Uterus (tissue), 4 donors: ENCODE data around the gene GLIS1. TPM values are rescaled to one million over a fixed set of nuclear protein-coding genes. Genes with fewer than 3 reads are reported as not detected.

Source experiments
- DNase-seq, 2 donors: peaks; one replicate each; pipeline ENCODE4 v3.0.0-alpha.2; 2019 to 2020
- H3K27ac ChIP-seq, 2 donors: fragments of 200-600 bp; sonication (generic); 1 replicate in 1 of 2; 2 replicates in 1 of 2; pipeline ENCODE4 v1.5.1; 2016 to 2018
- H3K27me3 ChIP-seq, 2 donors: fragments of 200-600 bp; sonication (generic); one replicate each; pipeline ENCODE4 v1.5.1; 2018 to 2019; ENCODE audit warnings: control low read depth in 1 of 2
- H3K36me3 ChIP-seq, 2 donors: fragments of 200-600 bp; sonication (generic); one replicate each; pipeline ENCODE4 v1.5.1; 2019; ENCODE audit warnings: control low read depth in 1 of 2
- H3K4me1 ChIP-seq, 2 donors: fragments of 200-600 bp; sonication (generic); one replicate each; pipeline ENCODE4 v1.5.1; 2018 to 2019; ENCODE audit warnings: control low read depth in 1 of 2
- H3K4me3 ChIP-seq, 2 donors: fragments of 200-600 bp; sonication (generic); 1 replicate in 1 of 2; 2 replicates in 1 of 2; pipeline ENCODE4 v1.5.1; 2018 to 2019; ENCODE audit warnings: mild to moderate bottlenecking in 1 of 2
- H3K9me3 ChIP-seq, 2 donors: fragments of 200-600 bp; sonication (generic); one replicate each; pipeline ENCODE4 v1.5.1; 2019; ENCODE audit warnings: control low read depth in 1 of 2
- CTCF ChIP-seq, 4 experiments: fragments of 200-600 bp in 2 of 4; fragments of 450-650 bp in 2 of 4; sonication (generic) in 2 of 4; IDR thresholded peaks; one replicate each; pipeline ENCODE4 v1.5.1; 2016 to 2019; ENCODE audit warnings: antibody characterized with exemption in 4 of 4, mild to moderate bottlenecking in 2 of 4, moderate library complexity in 1 of 4
- POLR2A ChIP-seq, 2 donors: fragments of 450-650 bp; IDR thresholded peaks; one replicate each; pipeline ENCODE4 v1.6.1; 2016; ENCODE audit warnings: antibody characterized with exemption in 2 of 2, mild to moderate bottlenecking in 1 of 2, moderate library complexity in 1 of 2
- intact Hi-C: fragments of 100-400 bp; cut with DNase I; formaldehyde crosslinking; loops from one replicate; pipeline ENCODE4 v1.15.1; 2023; ENCODE audit warnings: low total_unique reads
- total RNA-seq, 4 donors: library from RNA; depleted of rRNA in 3 of 4; stranded (reverse); fragments of >200 nt in 3 of 4; gene quantifications; one replicate each; pipeline versions ENCODE4 v1.1.0 to v1.2.4, GENCODE V29; 2014 to 2023
- donor health status: DM: yes; HTN: yes; CAD: no.

GLIS1 gene
- total RNA-seq, 4 donors from 2014 or later, result 0.21 to 1.0 TPM; not detected in 2

GRCh38 chr1:53618500-53619366 is 120.2 kb downstream of the GLIS1 start:
- Histone ChIP-seq H3K4me3 (no peak overlapping the region), H3K9me3 (no peaks in the 10 kb centered on the region), H3K4me1 (no peaks in the 10 kb centered on the region), H3K36me3 (no peaks in the 10 kb centered on the region), H3K27me3 (no peaks in the 10 kb centered on the region), H3K27ac (no peak overlapping the region)
- intact Hi-C loops, result no loop called here
- peak in 1 of 2 donors; percentile 2 for DNase-seq
- TF ChIP-seq CTCF (IDR thresholded peaks at IDR 0.05) (no peak), POLR2A (IDR thresholded peaks at IDR 0.05) (no peak)

GRCh38 chr1:53617851-53618499 is 121.0 kb downstream of the GLIS1 start:
- TF ChIP-seq CTCF (IDR thresholded peaks at IDR 0.05) (no peak), POLR2A (IDR thresholded peaks at IDR 0.05) (no peak)
- Histone ChIP-seq H3K9me3 (no peaks in the 10 kb centered on the region), H3K27me3 (no peaks in the 10 kb centered on the region), H3K27ac (no peak overlapping the region), H3K4me1 (no peaks in the 10 kb centered on the region), H3K4me3 (no peak overlapping the region), H3K36me3 (no peaks in the 10 kb centered on the region)
- peak in 1 of 2 donors; percentile 1 for DNase-seq
- intact Hi-C loops, result no loop called here

- intact Hi-C loops, result no loop called here
- Histone ChIP-seq H3K4me3 (no peak overlapping the region), H3K4me1 (no peaks in the 10 kb centered on the region), H3K27me3 (no peaks in the 10 kb centered on the region), H3K36me3 (no peaks in the 10 kb centered on the region), H3K9me3 (no peaks in the 10 kb centered on the region), H3K27ac (no peak overlapping the region)
- no peak for TF ChIP-seq CTCF (IDR thresholded peaks at IDR 0.05)
- TF ChIP-seq POLR2A (IDR thresholded peaks at IDR 0.05), result no peak
- DNase-seq, result peak in 1 of 2 donors; percentile 2
Observed at GRCh38 chr1:53617382-53617781, 121.6 kb downstream of the GLIS1 start.

GRCh38 chr1:53616927-53617326 is 122.0 kb downstream of the GLIS1 start:
- intact Hi-C loops, result no loop called here
- Histone ChIP-seq H3K36me3 (no peaks in the 10 kb centered on the region), H3K4me1 (no peaks in the 10 kb centered on the region), H3K4me3 (no peak overlapping the region), H3K27ac (no peak overlapping the region), H3K27me3 (no peaks in the 10 kb centered on the region), H3K9me3 (no peaks in the 10 kb centered on the region)
- DNase-seq, result peak in 1 of 2 donors; percentile 3
- no peak for TF ChIP-seq POLR2A (IDR thresholded peaks at IDR 0.05)

GRCh38 chr1:53616511-53616910 is 122.5 kb downstream of the GLIS1 start:
- no peak overlapping the region for H3K4me3 ChIP-seq
- intact Hi-C loops, result no loop called here
- TF ChIP-seq CTCF (IDR thresholded peaks at IDR 0.05) (no peak), POLR2A (IDR thresholded peaks at IDR 0.05) (no peak)
- no peak overlapping the region for H3K27ac ChIP-seq
- no peaks in the 10 kb centered on the region for H3K27me3 ChIP-seq
- H3K4me1 ChIP-seq, result no peaks in the 10 kb centered on the region
- no peaks in the 10 kb centered on the region for H3K36me3 ChIP-seq
- H3K9me3 ChIP-seq, result no peaks in the 10 kb centered on the region
- DNase-seq, result peak in 1 of 2 donors; percentile 1
